Stimulated activated CD8-positive, alpha-beta memory T cell treated with anti-CD3 and anti-CD28 coated beads, Interleukin-15, amount 100 ng/mL, for 4 hours (primary cell): ENCODE data around the gene NUDT16.
"Not testable (repeated sequence)": the region's sequence is repeated elsewhere in the genome, so short reads cannot be mapped to it uniquely, and the experiment has no call there.

Experiments
- DNase-seq, 2 donors: peaks; one replicate each; pipeline ENCODE4 v3.0.0-alpha.2; 2020; ENCODE audit warnings: low read depth in 2 of 2

The NUDT16 gene

DNA sequence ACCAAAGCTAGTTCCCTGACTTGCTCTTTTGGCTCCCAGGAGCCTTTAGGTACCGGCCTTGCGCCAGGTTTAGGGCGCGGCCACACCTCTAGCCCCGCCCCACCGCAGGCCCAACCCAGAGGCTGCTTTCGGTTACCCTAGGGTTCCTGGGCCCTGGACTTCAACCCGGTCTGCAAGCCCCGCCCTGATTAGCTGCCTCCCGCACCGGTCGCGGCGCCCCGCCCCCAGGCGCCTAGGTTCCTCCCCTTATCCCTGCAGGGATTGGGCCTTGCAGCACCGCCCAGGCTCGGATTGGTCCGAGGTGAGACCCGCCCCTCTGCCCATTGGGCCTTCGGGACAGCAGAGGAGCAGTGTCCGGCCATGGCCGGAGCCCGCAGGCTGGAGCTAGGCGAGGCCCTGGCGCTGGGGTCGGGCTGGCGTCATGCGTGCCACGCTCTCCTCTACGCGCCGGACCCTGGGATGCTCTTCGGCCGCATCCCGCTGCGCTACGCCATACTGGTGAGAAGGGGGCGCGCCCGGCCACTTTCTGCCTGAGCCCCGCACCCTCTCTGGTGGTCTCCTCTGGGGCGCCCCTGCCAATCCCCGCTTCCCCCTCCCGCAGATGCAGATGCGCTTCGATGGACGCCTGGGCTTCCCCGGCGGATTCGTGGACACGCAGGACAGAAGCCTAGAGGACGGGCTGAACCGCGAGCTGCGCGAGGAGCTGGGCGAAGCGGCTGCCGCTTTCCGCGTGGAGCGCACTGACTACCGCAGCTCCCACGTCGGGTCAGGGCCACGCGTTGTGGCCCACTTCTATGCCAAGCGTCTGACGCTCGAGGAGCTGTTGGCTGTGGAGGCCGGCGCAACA, at the start of gene NUDT16:
TSS of gene NUDT16 (plus strand) at position 330 of the 847 bp plus-strand sequence. CDS start at position 361, 31 bp downstream.
- DNase-seq: peak; percentile 91 to 92

DNA sequence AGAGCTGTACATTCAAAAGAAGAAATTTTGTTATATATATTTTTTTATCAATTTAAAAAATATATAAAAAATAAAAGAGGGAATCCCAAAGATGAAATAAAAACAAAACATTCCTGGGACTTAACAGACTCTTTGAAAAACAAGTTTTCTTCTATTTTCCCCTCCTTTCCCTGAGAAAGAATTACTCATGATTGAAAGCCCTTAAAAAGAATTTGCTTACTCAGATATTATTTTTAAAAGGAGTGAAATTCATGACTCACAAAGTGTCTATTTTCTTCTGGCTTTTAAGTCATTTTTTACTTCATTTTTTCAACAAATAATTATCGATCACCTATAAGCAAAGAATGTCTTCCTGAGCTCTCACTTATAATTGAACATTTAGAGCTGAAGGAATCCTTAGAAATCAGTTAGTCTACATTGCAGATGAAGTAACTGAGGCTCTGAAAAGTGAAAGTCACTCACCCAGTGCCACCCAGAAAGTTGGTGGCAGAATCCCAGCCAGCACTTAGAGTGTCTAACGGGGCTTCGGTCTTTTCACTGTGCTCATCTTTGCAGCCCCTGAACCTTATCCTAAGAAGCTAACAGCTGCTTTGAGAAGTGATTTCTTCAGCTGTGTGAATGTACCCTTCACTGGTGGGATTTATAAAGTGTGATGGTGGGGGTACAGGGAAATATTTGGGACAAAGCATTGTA, 42.5 kb upstream of the NUDT16 start:
- DNase-seq: no peak

DNA sequence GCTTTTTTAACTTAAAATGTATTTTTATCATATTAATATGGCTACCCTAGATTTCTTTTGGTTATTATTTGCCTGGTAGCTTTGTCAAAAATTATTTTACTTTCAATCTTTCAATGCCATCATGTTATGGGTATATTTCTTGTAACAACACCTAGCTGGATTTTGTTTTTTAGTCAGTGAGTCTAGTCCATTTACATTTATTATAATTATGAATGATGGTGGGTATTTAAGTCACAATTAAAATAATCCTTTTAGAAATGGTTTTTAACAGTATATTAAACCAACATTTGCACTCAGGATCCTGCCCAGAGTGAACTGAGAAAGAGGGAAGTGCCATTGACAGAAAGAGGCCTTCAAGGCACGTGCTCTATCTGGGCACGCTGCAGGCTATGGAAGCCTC, 39.8 kb upstream of the NUDT16 start:
- DNase-seq: no peak

DNA sequence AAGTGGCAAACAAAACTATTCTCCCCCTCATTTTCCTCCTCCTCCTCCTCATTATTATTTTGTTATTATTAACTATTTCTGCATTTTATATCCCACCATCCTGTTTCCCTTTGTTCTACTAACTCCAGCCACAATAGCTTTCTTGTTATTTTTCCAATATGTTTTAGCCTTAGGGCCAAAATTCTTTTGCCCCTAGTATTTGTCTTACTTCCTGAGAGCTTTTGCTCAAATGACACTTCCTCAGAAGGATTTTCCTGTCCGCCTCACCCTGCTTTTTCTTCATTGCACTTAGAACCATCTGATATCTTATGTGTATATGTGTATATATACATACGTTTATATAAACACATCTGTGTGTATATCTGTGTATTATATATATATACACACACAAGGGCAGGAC, 32.7 kb upstream of the NUDT16 start:
- no peak for DNase-seq

DNA sequence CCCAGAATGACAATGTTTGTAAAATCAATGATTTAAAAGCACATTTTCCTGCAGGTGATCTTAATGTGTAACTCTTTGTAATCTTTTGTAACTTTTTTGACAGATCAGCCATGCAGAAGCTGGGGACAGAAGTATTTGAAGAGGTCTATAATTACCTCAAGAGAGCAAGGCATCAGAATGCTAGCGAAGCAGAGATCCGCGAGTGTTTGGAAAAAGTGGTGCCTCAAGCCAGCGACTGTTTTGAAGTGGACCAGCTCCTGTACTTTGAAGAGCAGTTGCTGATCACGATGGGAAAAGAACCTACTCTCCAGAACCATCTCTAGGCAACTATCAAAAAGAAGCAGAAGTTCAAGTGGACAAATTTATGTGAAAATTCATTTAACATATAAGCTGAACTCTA, 32.1 kb upstream of the NUDT16 start:
- DNase-seq: no peak

DNA sequence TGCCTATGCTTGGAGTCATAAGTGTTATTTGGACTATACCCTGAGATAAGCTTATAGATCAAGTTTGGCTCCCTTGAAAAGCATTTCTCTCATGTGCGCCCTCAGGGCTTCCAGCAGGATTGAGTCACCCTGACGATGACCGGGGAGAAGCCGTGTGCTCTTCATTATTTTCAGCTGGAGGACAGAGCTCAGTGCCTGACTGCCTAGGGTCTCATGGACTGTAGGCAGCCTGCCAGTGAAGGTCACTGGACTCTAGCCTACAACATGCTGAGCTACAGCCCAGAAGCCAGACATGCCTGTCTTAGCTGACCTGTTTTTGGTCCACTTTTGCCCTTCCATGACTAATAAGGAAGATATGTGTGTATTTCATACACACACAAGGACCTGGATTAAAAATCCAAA, 31.6 kb upstream of the NUDT16 start:
- no peak for DNase-seq

DNA sequence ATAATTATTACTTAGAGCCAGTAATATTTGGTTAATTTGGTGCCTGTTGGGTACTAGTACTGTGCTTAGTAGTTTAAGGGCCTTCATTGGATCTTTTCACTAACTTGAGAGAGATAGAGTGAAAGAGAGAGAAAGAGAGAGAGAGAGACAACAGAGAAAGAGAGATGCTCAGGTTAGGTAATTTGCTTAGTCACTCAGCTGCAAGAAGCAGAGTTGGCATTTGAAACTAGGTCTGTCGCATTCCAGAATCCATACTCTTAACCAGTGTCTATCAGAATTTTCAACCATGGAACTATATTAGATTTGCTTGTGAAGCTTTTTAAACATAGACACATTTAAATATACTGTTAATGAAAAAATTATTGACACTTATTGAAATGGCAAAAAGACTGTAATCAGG, 31.1 kb upstream of the NUDT16 start:
- no peak for DNase-seq

DNA sequence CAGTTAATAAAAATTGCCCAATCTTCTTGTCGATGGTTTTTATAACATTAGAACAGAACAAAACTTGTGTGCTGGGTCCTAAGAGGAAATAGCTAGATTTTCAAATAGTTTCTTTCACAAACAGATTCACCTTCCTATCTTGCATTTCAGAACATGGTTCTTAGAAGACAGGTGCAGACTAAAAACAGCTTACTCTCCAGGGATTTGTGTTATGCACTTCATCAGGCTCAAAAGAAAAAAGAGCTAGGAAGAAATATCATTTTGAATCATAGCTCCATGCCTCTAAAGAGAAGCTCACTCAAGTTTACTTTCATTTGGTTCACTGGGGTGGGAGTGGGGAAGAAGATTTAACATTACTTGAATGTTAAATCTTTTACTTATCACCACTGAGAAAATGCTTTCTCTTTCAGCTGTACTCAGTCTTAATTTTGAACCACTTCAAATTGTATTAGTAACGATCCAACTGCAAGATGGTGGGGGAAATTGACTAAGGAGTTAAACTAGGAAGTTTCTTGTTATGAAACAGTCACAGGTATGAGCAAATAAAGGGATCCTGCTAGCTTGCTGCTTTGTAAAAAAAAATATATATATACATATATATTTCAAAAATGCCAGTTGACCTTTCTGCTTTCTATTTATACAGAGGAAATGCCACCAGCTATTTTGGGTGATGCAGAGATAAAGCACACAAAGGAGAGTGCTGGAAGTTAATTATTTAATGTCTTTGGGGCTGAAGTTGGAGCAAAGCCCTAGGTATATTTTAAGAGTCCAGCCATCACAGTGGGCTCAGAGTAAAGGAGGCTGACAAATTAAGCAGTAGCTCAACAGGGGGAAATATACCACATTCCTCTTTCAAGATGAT, 28.3 kb upstream of the NUDT16 start:
- DNase-seq: no peak

DNA sequence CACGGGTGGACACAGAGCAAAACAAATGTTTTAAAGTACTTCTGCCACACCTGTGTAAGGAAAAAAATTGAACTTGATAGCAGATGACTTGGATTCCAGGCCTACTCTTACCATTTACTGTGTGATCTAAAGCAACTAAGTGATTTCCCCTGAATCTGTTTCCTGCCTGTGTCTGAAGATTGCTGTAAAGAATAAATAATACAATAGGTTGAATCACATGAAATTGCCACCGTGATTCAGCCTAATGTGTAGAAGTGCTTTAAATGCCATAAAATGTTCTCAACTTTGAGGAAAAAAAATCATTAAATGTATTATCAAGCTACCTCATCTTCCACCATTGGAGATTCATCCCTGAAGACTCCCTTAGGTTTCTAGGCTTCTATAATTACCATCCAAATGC, 27.6 kb upstream of the NUDT16 start:
- DNase-seq: no peak

DNA sequence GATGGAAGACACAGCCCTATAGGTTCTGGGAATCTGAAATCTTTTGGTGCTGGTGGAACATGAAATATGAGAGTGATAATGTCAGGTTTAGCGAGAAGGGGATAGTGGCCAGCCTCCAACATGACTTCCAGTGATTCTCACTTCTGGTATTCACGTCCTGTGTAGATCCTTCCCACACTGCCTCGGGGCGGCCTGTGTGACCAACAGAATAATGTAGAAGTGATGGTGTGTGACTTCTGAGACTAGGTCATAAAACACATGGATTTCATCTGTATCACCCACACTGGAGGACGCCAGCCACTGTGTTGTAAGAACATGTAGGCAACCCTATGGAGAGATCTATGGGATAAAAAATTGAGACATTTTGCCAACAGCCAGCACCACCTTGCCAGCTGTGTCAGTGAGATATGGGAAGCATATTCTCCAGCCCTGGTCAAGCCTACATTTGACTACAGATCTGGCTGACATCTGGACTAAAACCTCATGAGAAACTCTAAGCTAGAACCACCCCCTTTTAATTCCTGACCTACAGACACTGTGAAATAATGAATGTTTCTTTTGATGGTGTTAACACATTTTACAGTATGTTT, 25.5 kb upstream of the NUDT16 start:
- no peak for DNase-seq

DNA sequence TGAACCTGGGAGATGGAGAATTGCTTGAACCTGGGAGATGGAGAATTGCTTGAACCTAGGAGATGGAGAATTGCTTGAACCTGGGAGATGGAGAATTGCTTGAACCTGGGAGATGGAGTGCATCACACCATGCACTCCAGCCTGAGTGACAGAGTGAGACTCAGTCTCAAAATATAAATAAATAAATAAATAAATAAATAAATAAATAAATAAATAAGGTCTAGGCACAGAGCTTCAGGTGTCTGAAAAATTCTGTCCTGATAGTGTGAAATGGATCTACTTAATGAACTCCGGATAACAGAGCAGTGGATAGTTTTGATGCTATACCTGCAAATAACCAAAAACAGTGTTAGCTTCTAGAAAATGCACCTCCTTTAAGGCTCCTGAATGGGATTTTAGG, 24.3 kb upstream of the NUDT16 start:
- no peak for DNase-seq

DNA sequence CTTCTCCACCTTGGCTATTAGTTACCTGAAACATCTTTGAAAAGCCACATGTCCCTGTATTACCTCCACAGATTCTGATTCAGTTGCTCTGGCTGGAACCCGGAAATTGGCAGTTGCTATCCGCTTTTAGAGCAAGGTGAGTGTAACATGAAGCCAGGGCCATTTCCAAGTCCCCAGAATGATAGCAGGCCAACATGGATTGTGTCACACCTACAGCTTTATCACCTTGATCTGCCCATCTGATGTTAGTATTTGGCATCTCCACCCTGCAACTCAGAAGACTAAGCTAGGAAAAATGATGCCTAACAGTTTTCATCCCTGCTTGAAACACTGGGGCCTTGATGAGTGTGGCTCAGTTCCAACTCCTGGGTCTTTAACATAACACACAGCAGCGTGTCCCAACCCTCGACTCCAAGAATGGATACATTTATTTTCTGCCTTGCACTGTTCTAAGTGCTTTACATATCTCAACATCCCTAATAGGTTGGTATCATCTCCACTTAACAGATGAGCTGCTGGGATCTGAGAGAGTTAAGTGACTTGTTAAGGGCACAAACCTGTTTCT, 21.3 kb upstream of the NUDT16 start:
- DNase-seq: no peak

DNA sequence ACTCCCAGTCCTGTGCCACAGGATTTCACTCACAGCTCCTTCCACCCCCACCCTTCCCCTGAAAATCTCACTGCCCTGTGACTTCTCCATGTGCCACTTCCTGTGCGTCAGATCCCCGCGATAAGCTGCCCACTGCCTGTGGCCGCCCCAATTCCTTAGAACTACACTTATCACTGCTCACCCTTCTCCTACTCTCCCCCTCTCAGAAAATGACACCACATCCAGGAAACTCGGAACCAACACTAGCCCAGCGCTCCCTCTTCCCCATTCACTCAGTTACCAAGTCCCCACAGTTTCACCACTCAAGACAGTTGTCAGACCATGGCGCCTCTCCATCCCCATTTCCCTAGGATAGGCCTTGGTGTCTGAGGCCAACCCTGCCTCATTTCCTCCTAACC, 20.5 kb upstream of the NUDT16 start:
- not testable (repeated sequence) for DNase-seq

DNA sequence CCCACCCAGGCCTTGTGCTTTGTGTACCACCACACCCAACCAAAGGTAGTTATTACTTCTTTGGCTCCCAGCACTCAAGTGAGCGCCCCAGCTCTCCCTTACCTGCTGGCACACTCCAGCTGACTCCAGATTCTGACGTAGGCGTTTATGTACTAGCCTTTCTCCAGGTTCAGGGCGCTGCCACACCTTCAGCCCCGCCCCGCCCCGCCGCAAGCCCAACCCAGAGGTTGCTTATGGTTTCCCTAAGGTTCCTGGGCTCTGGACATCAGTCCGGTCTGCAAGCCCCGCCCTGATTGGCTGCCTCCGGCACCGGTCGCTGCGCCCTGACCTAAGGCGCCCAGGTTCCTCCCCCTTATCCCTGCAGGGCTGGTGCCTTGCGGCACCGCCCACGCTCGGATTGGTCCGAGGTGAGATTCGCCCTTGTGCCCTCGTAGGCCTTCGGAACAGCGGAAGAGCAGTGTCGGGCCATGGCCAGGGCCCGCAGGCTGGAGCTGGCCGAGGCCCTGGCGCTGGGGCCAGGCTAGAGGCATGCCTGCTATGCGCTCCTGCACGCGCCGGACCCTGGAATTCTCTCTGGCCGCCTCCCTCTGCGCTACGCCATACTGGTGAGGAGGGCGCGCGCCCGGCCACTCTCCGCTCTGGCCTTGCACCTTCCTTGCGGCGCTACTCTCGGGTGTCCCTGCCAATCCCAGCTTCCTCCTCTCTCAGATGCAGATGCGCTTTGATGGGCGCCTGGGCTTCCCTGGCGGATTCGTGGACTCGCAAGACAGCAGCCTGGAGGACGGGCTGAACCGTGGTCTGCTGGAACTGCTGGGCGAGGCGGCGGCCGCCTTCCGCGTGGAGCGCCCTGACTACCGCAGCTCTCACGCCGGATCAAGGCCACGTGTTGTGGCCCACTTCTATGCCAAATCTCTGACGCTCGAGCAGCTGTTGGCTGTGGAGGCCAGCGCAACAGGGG, 19.8 kb upstream of the NUDT16 start:
- DNase-seq: no peak

DNA sequence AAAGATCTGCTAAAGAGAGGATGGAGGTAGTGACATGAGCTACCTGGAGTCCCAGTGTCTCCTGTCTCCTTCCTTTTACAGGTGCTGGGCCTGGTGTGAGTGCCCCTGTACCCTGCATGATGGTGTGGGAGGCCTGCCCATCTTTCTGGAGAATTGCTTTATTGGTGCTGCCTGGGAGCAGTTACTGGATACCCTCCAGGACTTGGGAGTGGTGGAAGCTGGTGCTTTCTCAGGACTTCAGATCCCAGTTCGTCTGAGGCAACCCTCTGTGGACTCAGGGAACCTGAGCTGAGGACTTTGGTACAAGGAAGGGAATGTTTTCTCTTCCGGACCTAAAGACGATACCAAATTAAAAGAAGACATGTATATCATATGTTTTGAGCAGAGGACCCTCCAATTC, 18.3 kb upstream of the NUDT16 start:
- DNase-seq: no peak

DNA sequence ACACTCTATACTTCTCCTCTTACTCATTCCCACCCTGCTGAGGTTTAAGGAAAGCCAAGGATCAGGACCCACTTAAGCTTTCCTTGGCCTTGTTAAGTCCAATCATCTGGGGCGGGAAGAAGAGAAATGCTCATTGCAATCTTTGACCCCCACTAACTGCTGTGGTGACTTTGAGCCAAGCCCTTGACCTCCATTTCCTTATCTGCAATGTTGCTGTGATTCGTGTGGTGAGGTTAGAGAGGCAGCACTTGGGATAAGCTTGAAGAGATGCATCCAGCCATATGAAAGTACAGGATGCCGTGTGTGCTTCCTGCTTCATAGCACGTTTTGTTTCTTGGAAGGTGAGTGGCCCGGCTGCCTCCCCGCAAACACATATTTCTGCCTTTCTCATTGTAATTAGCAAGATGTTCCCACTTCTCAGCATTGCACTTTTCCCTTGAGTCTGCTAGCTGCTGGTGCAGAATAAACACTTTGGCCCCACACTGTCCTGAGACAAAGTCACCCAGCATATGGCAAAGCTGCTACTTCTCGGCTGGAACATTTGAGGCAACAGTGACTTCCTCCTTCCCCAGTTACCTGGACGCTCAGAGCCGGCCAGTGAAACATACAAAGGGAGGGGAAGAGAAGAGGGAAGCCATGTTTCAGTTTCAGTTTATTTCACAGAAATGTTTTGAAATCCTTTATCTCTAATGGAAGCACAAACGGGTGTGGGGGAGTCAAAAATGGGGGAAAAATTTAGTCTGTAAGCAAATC, 10.5 kb upstream of the NUDT16 start:
- DNase-seq: no peak

DNA sequence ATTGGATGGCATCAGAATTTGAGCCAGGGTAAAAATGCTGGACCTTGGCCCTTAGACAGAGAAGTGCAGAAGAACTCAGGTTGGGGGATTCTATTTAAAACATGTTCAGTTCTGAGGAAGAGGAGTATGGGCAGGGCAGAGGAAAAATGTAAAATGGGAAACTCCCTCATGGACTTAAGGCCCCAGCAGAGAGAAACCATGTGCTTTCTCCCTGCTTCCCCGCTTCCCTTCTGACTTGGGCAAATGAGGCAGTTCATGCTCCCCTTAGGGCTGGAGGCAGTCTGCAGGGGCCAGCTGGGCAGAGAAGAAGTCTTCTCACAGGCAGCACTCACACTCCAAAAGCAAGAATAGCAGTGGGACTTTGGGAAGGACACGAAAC, 9.9 kb upstream of the NUDT16 start:
- DNase-seq: no peak

DNA sequence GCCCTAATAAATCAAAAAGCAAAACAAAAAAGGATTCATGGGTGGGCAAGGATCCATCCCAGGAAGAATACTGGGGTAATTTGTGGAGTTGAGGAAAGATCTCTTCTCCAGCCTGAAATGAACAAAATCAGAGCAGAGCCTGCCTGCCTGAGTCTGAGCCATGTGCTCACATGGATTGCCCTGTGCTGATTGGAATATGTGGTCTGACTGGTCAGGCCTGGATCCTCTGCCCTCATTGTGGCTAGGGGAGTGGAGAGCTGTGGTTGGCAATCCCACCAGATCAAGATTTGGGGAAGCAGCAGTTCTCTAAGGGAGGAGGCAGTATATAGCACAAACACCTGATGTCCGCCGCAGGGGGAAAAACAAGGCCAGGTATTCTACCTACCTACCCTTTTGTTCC, 6.8 kb upstream of the NUDT16 start:
- no peak for DNase-seq

DNA sequence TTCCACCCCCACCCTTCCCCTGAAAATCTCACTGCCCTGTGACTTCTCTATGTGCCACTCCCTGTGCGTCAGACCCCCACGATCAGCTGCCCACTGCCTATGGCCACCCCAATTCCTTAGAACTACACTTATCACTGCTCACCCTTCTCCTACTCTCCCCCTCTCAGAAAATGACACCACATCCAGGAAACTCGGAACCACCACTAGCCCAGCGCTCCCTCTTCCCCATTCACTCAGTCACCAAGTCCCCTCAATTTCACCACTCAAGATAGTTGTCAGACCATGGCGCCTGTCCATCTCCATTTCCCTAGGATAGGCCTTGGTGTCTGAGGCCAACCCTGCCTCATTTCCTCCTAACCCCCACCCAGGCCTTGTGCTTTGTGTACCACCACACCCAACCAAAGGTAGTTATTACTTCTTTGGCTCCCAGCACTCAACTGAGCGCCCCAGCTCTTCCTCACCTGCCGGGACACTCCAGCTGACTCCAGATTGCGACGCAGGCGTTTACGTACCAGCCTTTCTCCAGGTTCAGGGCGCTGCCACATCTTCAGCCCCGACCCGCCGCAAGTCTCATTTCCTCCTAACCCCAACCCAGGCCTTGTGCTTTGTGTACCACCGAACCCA, 641 bp upstream of the NUDT16 start:
- DNase-seq: not testable (repeated sequence)
